T-helper 17 cell (primary cell): ENCODE measurements around the gene CCDC33. TPM values are rescaled to one million over a fixed set of nuclear protein-coding genes. Genes with fewer than 3 reads are reported as not detected.

Experiments used
- ATAC-seq: fragments of 150-1000 bp; cut with Tn5 transposase; 2 replicates; pipeline ENCODE4 v1.10.0; 2021; ENCODE audit warnings: mild to moderate bottlenecking, moderate library complexity
- DNase-seq, 3 donors: peaks; one replicate each; pipeline versions ENCODE4 v3.0.0 to v3.0.0-alpha.2; 2020 to 2021
- H3K9me3 ChIP-seq: one replicate; pipeline ENCODE4 v1.7.0; 2013; ENCODE audit warnings: low read length, mild to moderate bottlenecking; ENCODE audit not compliant: control insufficient read depth, poor library complexity, severe bottlenecking
- H3K27ac Mint-ChIP-seq: one replicate; pipeline ENCODE4 v1.8.0; 2022; ENCODE audit warnings: mild to moderate bottlenecking, moderate library complexity, mixed read lengths
- H3K27me3 Mint-ChIP-seq: one replicate; pipeline ENCODE4 v1.8.0; 2022; ENCODE audit warnings: mixed read lengths
- H3K36me3 Mint-ChIP-seq: one replicate; pipeline ENCODE4 v1.8.0; 2022; ENCODE audit warnings: low read depth, mixed read lengths
- H3K4me1 Mint-ChIP-seq: one replicate; pipeline ENCODE4 v1.8.0; 2022; ENCODE audit warnings: mild to moderate bottlenecking, mixed read lengths
- H3K4me3 Mint-ChIP-seq: one replicate; pipeline ENCODE4 v1.8.0; 2022; ENCODE audit warnings: mild to moderate bottlenecking, moderate library complexity, mixed read lengths
- total RNA-seq, 4 donors: library from RNA in 2 of 4; stranded (reverse) in 2 of 4; gene quantifications; one replicate each; pipeline ENCODE4 v1.2.3 and lab custom pipeline; 2022 to 2026

The CCDC33 gene
- total RNA-seq, 2 donors from 2014 or later: not detected

GRCh38 chr15:74328331-74329056, 92.4 kb downstream of the CCDC33 start:
- peaks cover 17% of the 10 kb centered on the region for H3K27me3 Mint-ChIP-seq
- H3K4me3 Mint-ChIP-seq: no peak overlapping the region
- H3K4me1 Mint-ChIP-seq: peaks cover 15% of the 10 kb centered on the region
- ATAC-seq: no peak
- H3K27ac Mint-ChIP-seq: no peak overlapping the region
- no peak for DNase-seq
- H3K36me3 Mint-ChIP-seq: peaks cover 4% of the 10 kb centered on the region
- no peaks in the 10 kb centered on the region for H3K9me3 ChIP-seq

GRCh38 chr15:74330861-74331408, 94.8 kb downstream of the CCDC33 start:
- H3K9me3 ChIP-seq: no peaks in the 10 kb centered on the region
- no peaks in the 10 kb centered on the region for H3K36me3 Mint-ChIP-seq
- H3K27ac Mint-ChIP-seq: no peak overlapping the region
- H3K4me1 Mint-ChIP-seq: peaks cover 13% of the 10 kb centered on the region
- H3K27me3 Mint-ChIP-seq: no peaks in the 10 kb centered on the region
- no peak overlapping the region for H3K4me3 Mint-ChIP-seq
- ATAC-seq: no peak
- DNase-seq: no peak

GRCh38 chr15:74332011-74332410, 95.9 kb downstream of the CCDC33 start:
- H3K4me3 Mint-ChIP-seq: no peak overlapping the region
- DNase-seq (no peak), ATAC-seq (no peak)
- H3K27me3 Mint-ChIP-seq: peaks cover 7% of the 10 kb centered on the region
- H3K27ac Mint-ChIP-seq: no peak overlapping the region
- H3K4me1 Mint-ChIP-seq: peaks cover 9% of the 10 kb centered on the region
- no peaks in the 10 kb centered on the region for H3K9me3 ChIP-seq
- no peaks in the 10 kb centered on the region for H3K36me3 Mint-ChIP-seq

- Mint-ChIP-seq H3K36me3 (no peaks in the 10 kb centered on the region), H3K4me3 (no peak overlapping the region), H3K27me3 (peaks cover 7% of the 10 kb centered on the region), H3K4me1 (peaks cover 9% of the 10 kb centered on the region), H3K27ac (no peak overlapping the region)
- DNase-seq (no peak), ATAC-seq (no peak)
- no peaks in the 10 kb centered on the region for H3K9me3 ChIP-seq
These were observed 96.5 kb downstream of the CCDC33 start for GRCh38 chr15:74332611-74333010.

- ATAC-seq (no peak), DNase-seq (no peak)
- no peaks in the 10 kb centered on the region for H3K36me3 Mint-ChIP-seq
- peaks cover 7% of the 10 kb centered on the region for H3K27me3 Mint-ChIP-seq
- no peak overlapping the region for H3K4me3 Mint-ChIP-seq
- H3K4me1 Mint-ChIP-seq: peaks cover 6% of the 10 kb centered on the region
- H3K27ac Mint-ChIP-seq: no peak overlapping the region
- no peaks in the 10 kb centered on the region for H3K9me3 ChIP-seq
These were observed 97.0 kb downstream of the CCDC33 start for GRCh38 chr15:74333093-74333492.

- Mint-ChIP-seq H3K27ac (no peak overlapping the region), H3K36me3 (no peaks in the 10 kb centered on the region), H3K4me1 (peaks cover 3% of the 10 kb centered on the region)
These were observed 97.5 kb downstream of the CCDC33 start for GRCh38 chr15:74333662-74334061.

GRCh38 chr15:74334127-74334526, 98.0 kb downstream of the CCDC33 start:
- peaks cover 7% of the 10 kb centered on the region for H3K27me3 Mint-ChIP-seq
- no peak for DNase-seq
- H3K4me1 Mint-ChIP-seq: peaks cover 2% of the 10 kb centered on the region
- no peak for ATAC-seq
- H3K4me3 Mint-ChIP-seq: no peak overlapping the region
- no peak overlapping the region for H3K27ac Mint-ChIP-seq
- no peaks in the 10 kb centered on the region for H3K36me3 Mint-ChIP-seq
- no peaks in the 10 kb centered on the region for H3K9me3 ChIP-seq

More at GRCh38 chr15:74333662-74334061, 97.5 kb downstream of the CCDC33 start:
- ATAC-seq: no peak
- Mint-ChIP-seq H3K27me3 (peaks cover 7% of the 10 kb centered on the region), H3K4me3 (no peak overlapping the region)
- H3K9me3 ChIP-seq: no peaks in the 10 kb centered on the region
- no peak for DNase-seq

GRCh38 chr15:74335396-74335795, 99.3 kb downstream of the CCDC33 start:
- Mint-ChIP-seq H3K27me3 (peaks cover 14% of the 10 kb centered on the region), H3K4me1 (peaks cover 2% of the 10 kb centered on the region), H3K4me3 (no peak overlapping the region), H3K27ac (no peak overlapping the region), H3K36me3 (no peaks in the 10 kb centered on the region)
- ATAC-seq: no peak
- H3K9me3 ChIP-seq: no peaks in the 10 kb centered on the region
- DNase-seq: no peak

GRCh38 chr15:74336061-74337005, 100.2 kb downstream of the CCDC33 start:
- ATAC-seq: no peak
- H3K4me3 Mint-ChIP-seq: no peak overlapping the region

GRCh38 chr15:74337146-74337545, 101.0 kb downstream of the CCDC33 start:
- ATAC-seq (no peak), DNase-seq (no peak)
- Mint-ChIP-seq H3K27ac (no peak overlapping the region), H3K27me3 (peaks cover 19% of the 10 kb centered on the region), H3K4me3 (no peak overlapping the region), H3K36me3 (no peaks in the 10 kb centered on the region), H3K4me1 (peaks cover 2% of the 10 kb centered on the region)
- no peaks in the 10 kb centered on the region for H3K9me3 ChIP-seq

More at GRCh38 chr15:74336061-74337005, 100.2 kb downstream of the CCDC33 start:
- DNase-seq: no peak
- Mint-ChIP-seq H3K27ac (peak overlapping the region; percentile 45), H3K4me1 (peaks cover 2% of the 10 kb centered on the region), H3K27me3 (peaks cover 16% of the 10 kb centered on the region), H3K36me3 (no peaks in the 10 kb centered on the region)
- H3K9me3 ChIP-seq: no peaks in the 10 kb centered on the region

- no peak for ATAC-seq
These were observed 101.6 kb downstream of the CCDC33 start for GRCh38 chr15:74337607-74338211.

GRCh38 chr15:74338676-74339075, 102.5 kb downstream of the CCDC33 start:
- Mint-ChIP-seq H3K27me3 (peaks cover 26% of the 10 kb centered on the region), H3K4me3 (no peak overlapping the region), H3K36me3 (no peaks in the 10 kb centered on the region), H3K4me1 (peaks cover under 1% of the 10 kb centered on the region), H3K27ac (no peak overlapping the region)
- H3K9me3 ChIP-seq: no peaks in the 10 kb centered on the region
- DNase-seq (no peak), ATAC-seq (no peak)

More at GRCh38 chr15:74337607-74338211, 101.6 kb downstream of the CCDC33 start:
- no peaks in the 10 kb centered on the region for H3K9me3 ChIP-seq
- H3K4me1 Mint-ChIP-seq: peaks cover 2% of the 10 kb centered on the region
- H3K36me3 Mint-ChIP-seq: no peaks in the 10 kb centered on the region
- no peak for DNase-seq
- no peak overlapping the region for H3K27ac Mint-ChIP-seq
- H3K4me3 Mint-ChIP-seq: no peak overlapping the region
- peaks cover 20% of the 10 kb centered on the region for H3K27me3 Mint-ChIP-seq

- DNase-seq (no peak), ATAC-seq (no peak)
- no peaks in the 10 kb centered on the region for H3K9me3 ChIP-seq
- Mint-ChIP-seq H3K36me3 (no peaks in the 10 kb centered on the region), H3K4me3 (no peak overlapping the region), H3K4me1 (peaks cover under 1% of the 10 kb centered on the region), H3K27me3 (peaks cover 26% of the 10 kb centered on the region), H3K27ac (no peak overlapping the region)
These were observed 103.2 kb downstream of the CCDC33 start for GRCh38 chr15:74339371-74339770.
